ENCODE data around the gene RAB3B.

RAB3B gene

GRCh38 chr1:51960262-51960661, 30.2 kb downstream of the RAB3B start:
- no peak for DNase-seq
- no peaks in the 10 kb centered on the region for H3K4me1 ChIP-seq (ENCODE audit: control insufficient read depth, insufficient read depth, low read length, poor library complexity, severe bottlenecking)
- H3K9me3 ChIP-seq (ENCODE audit: control insufficient read depth, low read length) = no peaks in the 10 kb centered on the region
- no peak overlapping the region for H3K27ac ChIP-seq (ENCODE audit: insufficient read depth, low read length, poor library complexity, severe bottlenecking)
- H3K36me3 ChIP-seq (ENCODE audit: control insufficient read depth, insufficient read depth, low read length) = no peaks in the 10 kb centered on the region
- H3K27me3 ChIP-seq (replicated peaks; ENCODE audit: control insufficient read depth, insufficient read depth, low read length, poor library complexity, severe bottlenecking) = no peaks in the 10 kb centered on the region
- no peak overlapping the region for H3K4me3 ChIP-seq (ENCODE audit: insufficient read depth, low read depth, low read length, poor library complexity, severe bottlenecking)

DNA sequence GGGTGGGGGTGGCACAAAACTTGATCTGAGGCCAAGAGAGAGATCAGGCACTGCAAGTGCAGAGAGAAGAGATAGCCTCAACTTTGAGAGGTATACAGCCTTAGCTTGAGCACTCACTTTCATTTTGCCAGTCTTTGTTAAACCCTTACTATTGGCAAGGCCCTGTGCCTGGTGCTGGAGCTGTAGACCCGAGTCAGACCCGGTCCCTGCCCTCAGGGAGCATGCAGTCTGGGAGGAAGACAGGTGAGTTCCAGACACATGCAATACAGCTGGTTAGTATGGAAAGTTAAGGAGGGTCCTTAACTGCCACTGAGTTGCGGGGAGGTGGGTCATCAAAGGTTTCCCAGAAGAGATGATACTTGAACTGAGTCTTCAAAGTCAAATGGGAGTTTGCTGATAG, 31.7 kb downstream of the RAB3B start:
- H3K4me1 ChIP-seq (ENCODE audit: control insufficient read depth, insufficient read depth, low read length, poor library complexity, severe bottlenecking) = no peaks in the 10 kb centered on the region

DNA sequence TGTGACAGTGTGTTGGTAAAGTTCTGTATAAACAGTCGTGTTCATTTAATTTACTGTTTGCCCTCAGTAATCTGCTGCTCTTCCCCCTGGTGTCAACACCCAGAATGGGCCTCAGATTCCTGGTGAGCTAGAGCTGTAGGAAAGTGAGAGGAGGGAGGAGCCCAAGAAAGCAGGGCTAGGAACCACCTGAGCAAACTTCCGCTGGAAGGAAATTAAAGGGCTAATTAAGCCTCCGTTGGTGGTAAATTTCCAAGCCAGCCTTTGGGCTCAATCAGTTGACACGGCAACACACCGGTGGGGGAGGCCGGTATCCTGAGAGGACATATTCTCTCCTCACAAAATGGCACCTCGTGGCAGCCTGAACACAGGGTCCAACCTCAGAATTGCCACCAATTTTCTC, 32.9 kb downstream of the RAB3B start:
- Histone ChIP-seq H3K27me3 (replicated peaks; ENCODE audit: control insufficient read depth, insufficient read depth, low read length, poor library complexity, severe bottlenecking) (no peaks in the 10 kb centered on the region), H3K4me3 (ENCODE audit: insufficient read depth, low read depth, low read length, poor library complexity, severe bottlenecking) (no peak overlapping the region), H3K36me3 (ENCODE audit: control insufficient read depth, insufficient read depth, low read length) (no peaks in the 10 kb centered on the region), H3K9me3 (ENCODE audit: control insufficient read depth, low read length) (no peaks in the 10 kb centered on the region), H3K4me1 (ENCODE audit: control insufficient read depth, insufficient read depth, low read length, poor library complexity, severe bottlenecking) (no peaks in the 10 kb centered on the region), H3K27ac (ENCODE audit: insufficient read depth, low read length, poor library complexity, severe bottlenecking) (no peak overlapping the region)
- no peak for DNase-seq

More for the DNA sequence above, 31.7 kb downstream of the RAB3B start:
- H3K27me3 ChIP-seq (replicated peaks; ENCODE audit: control insufficient read depth, insufficient read depth, low read length, poor library complexity, severe bottlenecking) = no peaks in the 10 kb centered on the region
- H3K4me3 ChIP-seq (ENCODE audit: insufficient read depth, low read depth, low read length, poor library complexity, severe bottlenecking) = no peak overlapping the region
- H3K9me3 ChIP-seq (ENCODE audit: control insufficient read depth, low read length) = no peaks in the 10 kb centered on the region
- DNase-seq = no peak
- no peak overlapping the region for H3K27ac ChIP-seq (ENCODE audit: insufficient read depth, low read length, poor library complexity, severe bottlenecking)
- H3K36me3 ChIP-seq (ENCODE audit: control insufficient read depth, insufficient read depth, low read length) = no peaks in the 10 kb centered on the region

GRCh38 chr1:51956528-51957509, 33.7 kb downstream of the RAB3B start:
- H3K27ac ChIP-seq (ENCODE audit: insufficient read depth, low read length, poor library complexity, severe bottlenecking) = no peak overlapping the region
- no peaks in the 10 kb centered on the region for H3K4me1 ChIP-seq (ENCODE audit: control insufficient read depth, insufficient read depth, low read length, poor library complexity, severe bottlenecking)
- H3K4me3 ChIP-seq (ENCODE audit: insufficient read depth, low read depth, low read length, poor library complexity, severe bottlenecking) = no peak overlapping the region
- no peak for DNase-seq
- no peaks in the 10 kb centered on the region for H3K27me3 ChIP-seq (replicated peaks; ENCODE audit: control insufficient read depth, insufficient read depth, low read length, poor library complexity, severe bottlenecking)
- no peaks in the 10 kb centered on the region for H3K36me3 ChIP-seq (ENCODE audit: control insufficient read depth, insufficient read depth, low read length)
- H3K9me3 ChIP-seq (ENCODE audit: control insufficient read depth, low read length) = no peaks in the 10 kb centered on the region

DNA sequence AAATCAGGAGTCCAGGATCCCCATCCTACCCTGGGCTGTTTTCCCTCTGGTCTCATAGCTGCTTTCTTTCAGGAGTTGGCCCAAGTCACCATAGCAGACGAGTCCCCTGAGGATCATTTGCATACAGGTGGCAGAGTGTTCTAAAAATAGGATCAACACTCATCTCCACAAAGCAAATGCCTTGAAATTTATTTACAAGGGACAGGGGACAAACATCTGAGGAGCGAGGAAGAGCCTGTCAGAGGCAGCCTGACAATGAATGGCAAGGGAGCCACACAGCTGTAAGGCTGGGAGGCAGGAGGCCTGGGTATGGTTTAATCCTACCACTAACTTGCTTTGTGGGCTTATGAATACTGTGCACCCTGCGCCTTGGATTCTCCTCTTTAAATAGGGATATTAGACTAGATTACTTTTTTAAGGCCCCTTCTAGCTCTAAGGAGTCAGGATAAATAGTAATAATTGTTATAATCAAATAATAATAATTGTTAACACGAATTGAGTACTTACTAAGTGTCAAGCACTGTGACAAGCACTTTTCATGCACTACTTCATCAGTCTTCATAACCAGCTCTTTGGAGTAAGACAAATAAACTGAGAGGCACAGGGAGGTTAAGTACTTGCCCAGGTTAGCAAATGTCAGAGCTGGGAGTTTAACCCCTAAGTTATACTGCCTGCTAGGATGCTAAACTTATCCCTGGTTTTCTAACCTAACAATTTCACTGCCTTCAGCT, 34.5 kb downstream of the RAB3B start:
- Histone ChIP-seq H3K4me1 (ENCODE audit: control insufficient read depth, insufficient read depth, low read length, poor library complexity, severe bottlenecking) (no peaks in the 10 kb centered on the region), H3K4me3 (ENCODE audit: insufficient read depth, low read depth, low read length, poor library complexity, severe bottlenecking) (no peak overlapping the region), H3K27me3 (replicated peaks; ENCODE audit: control insufficient read depth, insufficient read depth, low read length, poor library complexity, severe bottlenecking) (no peaks in the 10 kb centered on the region), H3K27ac (ENCODE audit: insufficient read depth, low read length, poor library complexity, severe bottlenecking) (no peak overlapping the region), H3K9me3 (ENCODE audit: control insufficient read depth, low read length) (no peaks in the 10 kb centered on the region), H3K36me3 (ENCODE audit: control insufficient read depth, insufficient read depth, low read length) (no peaks in the 10 kb centered on the region)
- DNase-seq = no peak

GRCh38 chr1:51954783-51955182, 35.7 kb downstream of the RAB3B start:
- no peaks in the 10 kb centered on the region for H3K9me3 ChIP-seq (ENCODE audit: control insufficient read depth, low read length)
- H3K36me3 ChIP-seq (ENCODE audit: control insufficient read depth, insufficient read depth, low read length) = no peaks in the 10 kb centered on the region
- H3K4me1 ChIP-seq (ENCODE audit: control insufficient read depth, insufficient read depth, low read length, poor library complexity, severe bottlenecking) = no peaks in the 10 kb centered on the region
- no peak overlapping the region for H3K4me3 ChIP-seq (ENCODE audit: insufficient read depth, low read depth, low read length, poor library complexity, severe bottlenecking)
- H3K27ac ChIP-seq (ENCODE audit: insufficient read depth, low read length, poor library complexity, severe bottlenecking) = no peak overlapping the region
- no peak for DNase-seq
- no peaks in the 10 kb centered on the region for H3K27me3 ChIP-seq (replicated peaks; ENCODE audit: control insufficient read depth, insufficient read depth, low read length, poor library complexity, severe bottlenecking)

DNA sequence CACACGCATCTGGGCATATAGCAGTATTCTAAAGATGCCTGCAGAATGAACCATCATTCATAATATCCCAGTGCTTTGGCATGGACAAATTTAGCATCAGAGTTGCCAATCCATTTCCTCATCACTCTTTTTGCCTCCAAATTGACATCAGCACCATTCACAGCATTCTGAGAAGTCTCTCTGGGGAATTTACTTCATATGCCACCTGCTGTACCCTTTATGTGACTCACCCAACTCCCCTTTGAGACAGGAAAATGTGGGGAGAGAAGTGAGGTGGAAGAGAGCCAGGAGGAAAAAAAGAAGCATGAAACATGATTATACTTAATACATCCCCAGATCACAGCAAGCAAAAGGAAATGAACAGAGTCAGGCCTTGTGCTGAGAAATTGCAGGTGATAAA, 37.4 kb downstream of the RAB3B start:
- Histone ChIP-seq H3K4me3 (ENCODE audit: insufficient read depth, low read depth, low read length, poor library complexity, severe bottlenecking) (no peak overlapping the region), H3K36me3 (ENCODE audit: control insufficient read depth, insufficient read depth, low read length) (no peaks in the 10 kb centered on the region), H3K9me3 (ENCODE audit: control insufficient read depth, low read length) (no peaks in the 10 kb centered on the region), H3K4me1 (ENCODE audit: control insufficient read depth, insufficient read depth, low read length, poor library complexity, severe bottlenecking) (no peaks in the 10 kb centered on the region), H3K27ac (ENCODE audit: insufficient read depth, low read length, poor library complexity, severe bottlenecking) (no peak overlapping the region), H3K27me3 (replicated peaks; ENCODE audit: control insufficient read depth, insufficient read depth, low read length, poor library complexity, severe bottlenecking) (no peaks in the 10 kb centered on the region)
- no peak for DNase-seq

- Histone ChIP-seq H3K4me1 (ENCODE audit: control insufficient read depth, insufficient read depth, low read length, poor library complexity, severe bottlenecking) (no peaks in the 10 kb centered on the region), H3K9me3 (ENCODE audit: control insufficient read depth, low read length) (no peaks in the 10 kb centered on the region), H3K27ac (ENCODE audit: insufficient read depth, low read length, poor library complexity, severe bottlenecking) (no peak overlapping the region), H3K27me3 (replicated peaks; ENCODE audit: control insufficient read depth, insufficient read depth, low read length, poor library complexity, severe bottlenecking) (no peaks in the 10 kb centered on the region), H3K4me3 (ENCODE audit: insufficient read depth, low read depth, low read length, poor library complexity, severe bottlenecking) (no peak overlapping the region), H3K36me3 (ENCODE audit: control insufficient read depth, insufficient read depth, low read length) (no peaks in the 10 kb centered on the region)
- no peak for DNase-seq
Observed at GRCh38 chr1:51952638-51953037, 37.9 kb downstream of the RAB3B start.

DNA sequence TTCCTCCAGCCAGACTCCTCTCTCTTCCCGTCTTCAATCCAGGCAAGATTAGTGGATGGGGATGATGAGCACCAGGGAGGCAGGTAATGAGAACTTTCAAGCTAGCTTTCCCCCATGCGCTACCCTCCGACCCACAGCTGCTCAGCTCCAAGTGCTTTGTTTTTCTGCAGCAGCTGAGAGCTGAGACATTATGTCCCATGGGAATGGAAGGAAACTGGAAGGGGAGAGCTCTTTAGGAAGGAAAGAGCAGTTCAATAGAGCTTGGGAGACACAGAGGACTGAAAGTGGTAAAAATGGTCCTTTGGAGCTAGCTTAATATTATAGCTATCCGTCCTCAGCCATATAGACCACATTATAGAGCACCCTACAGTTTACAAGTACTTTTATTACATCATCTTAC, 39.8 kb downstream of the RAB3B start:
- H3K36me3 ChIP-seq (ENCODE audit: control insufficient read depth, insufficient read depth, low read length) = no peaks in the 10 kb centered on the region
- H3K27me3 ChIP-seq (replicated peaks; ENCODE audit: control insufficient read depth, insufficient read depth, low read length, poor library complexity, severe bottlenecking) = no peaks in the 10 kb centered on the region
- H3K4me3 ChIP-seq (ENCODE audit: insufficient read depth, low read depth, low read length, poor library complexity, severe bottlenecking) = no peak overlapping the region
- H3K27ac ChIP-seq (ENCODE audit: insufficient read depth, low read length, poor library complexity, severe bottlenecking) = no peak overlapping the region
- no peak for DNase-seq
- H3K9me3 ChIP-seq (ENCODE audit: control insufficient read depth, low read length) = no peaks in the 10 kb centered on the region
- no peaks in the 10 kb centered on the region for H3K4me1 ChIP-seq (ENCODE audit: control insufficient read depth, insufficient read depth, low read length, poor library complexity, severe bottlenecking)
